ENCODE data around the gene FAM107B. TPM values are rescaled to one million over a fixed set of nuclear protein-coding genes. Genes with fewer than 3 reads are reported as not detected.
A peak's percentile ranks its signal among the peaks of the same experiment; 100 is the strongest.

FAM107B gene
- total and polyA plus RNA-seq, 2 of the 13 experiments (the other 11 are each of a cell fraction or from before 2014, with no cell fraction given): 15.7 to 24.8 TPM

DNA sequence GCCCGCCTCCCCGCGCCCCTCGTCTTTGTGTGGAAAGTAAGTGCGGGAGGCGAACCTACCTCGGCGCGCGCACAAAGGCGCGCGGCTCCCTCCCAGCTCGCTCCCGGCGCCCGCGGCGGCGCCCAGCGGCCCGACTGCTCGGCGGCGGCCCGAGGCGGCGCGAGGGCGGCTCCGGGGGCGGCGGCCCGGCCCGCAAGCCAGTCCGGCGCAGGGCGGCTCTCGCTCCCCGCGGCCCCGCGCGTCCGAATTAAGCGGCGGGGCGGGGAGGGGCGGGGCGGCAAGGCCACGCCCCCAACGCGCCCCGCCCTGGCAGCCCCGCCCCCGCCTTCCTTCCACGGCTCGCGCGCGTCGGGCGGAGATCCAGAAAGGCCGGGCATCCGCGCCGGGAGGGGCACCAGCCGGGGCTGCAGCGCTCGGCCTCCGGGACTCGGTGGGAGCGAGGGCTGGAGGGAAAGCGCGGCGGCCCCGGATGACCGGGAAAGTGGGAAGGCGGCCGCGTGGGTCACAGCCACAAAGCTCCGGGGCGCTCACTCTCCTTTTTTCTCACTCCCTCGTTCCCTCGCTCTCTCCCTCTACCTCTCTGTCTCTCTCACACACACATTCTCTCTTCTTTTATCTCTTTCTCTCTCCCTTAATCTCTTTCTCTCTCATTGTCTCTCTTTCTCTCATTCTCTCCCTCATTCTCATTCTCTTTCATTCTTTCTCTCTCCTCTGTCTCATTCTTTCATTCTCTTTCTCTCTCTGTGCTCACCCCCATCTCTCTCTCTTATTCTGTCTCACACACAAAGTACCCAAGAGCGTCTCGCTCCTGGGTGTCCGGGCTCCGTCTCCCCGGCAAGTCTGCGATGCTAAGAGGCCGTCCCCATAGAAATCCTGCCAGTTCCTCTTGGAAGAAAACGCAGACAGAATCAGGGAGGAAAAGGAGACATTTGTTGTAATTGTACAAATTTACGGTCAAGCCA lies 170.2 kb downstream of the FAM107B start (continued):
- TF ChIP-seq, protein P1, sequence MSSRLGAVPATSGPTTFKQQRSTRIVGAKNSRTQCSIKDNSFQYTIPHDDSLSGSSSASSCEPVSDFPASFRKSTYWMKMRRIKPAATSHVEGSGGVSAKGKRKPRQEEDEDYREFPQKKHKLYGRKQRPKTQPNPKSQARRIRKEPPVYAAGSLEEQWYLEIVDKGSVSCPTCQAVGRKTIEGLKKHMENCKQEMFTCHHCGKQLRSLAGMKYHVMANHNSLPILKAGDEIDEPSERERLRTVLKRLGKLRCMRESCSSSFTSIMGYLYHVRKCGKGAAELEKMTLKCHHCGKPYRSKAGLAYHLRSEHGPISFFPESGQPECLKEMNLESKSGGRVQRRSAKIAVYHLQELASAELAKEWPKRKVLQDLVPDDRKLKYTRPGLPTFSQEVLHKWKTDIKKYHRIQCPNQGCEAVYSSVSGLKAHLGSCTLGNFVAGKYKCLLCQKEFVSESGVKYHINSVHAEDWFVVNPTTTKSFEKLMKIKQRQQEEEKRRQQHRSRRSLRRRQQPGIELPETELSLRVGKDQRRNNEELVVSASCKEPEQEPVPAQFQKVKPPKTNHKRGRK (CRISPR knock-in tag; IDR thresholded peaks at IDR 0.05): peak; percentile 93
- TF ChIP-seq POLR2G (IDR thresholded peaks at IDR 0.05; ENCODE audit: low read depth, low read length): peak; percentile 59
- no peak for TF ChIP-seq FOXA1 (IDR thresholded peaks at IDR 0.05)
- TF ChIP-seq FOXA1 (CRISPR knock-in tag; IDR thresholded peaks at IDR 0.05): no peak
- 0 out of 2 replicates have a peak, but pooled peaks have one; percentile 8 for TF ChIP-seq ZFX (CRISPR knock-in tag; IDR thresholded peaks at IDR 0.05; ENCODE audit: low read depth)
- no peak for TF ChIP-seq GATAD1 (CRISPR knock-in tag; IDR thresholded peaks at IDR 0.05)
- 0 out of 2 replicates have a peak, but pooled peaks have one; percentile 8 for TF ChIP-seq SP5 (CRISPR knock-in tag; IDR thresholded peaks at IDR 0.05; ENCODE audit: borderline replicate concordance, low read depth)
- peak; percentile 39; the same call in 1 of the 2 replicates for TF ChIP-seq ZNF264 (CRISPR knock-in tag; IDR thresholded peaks at IDR 0.05)
- TF ChIP-seq, protein P2, sequence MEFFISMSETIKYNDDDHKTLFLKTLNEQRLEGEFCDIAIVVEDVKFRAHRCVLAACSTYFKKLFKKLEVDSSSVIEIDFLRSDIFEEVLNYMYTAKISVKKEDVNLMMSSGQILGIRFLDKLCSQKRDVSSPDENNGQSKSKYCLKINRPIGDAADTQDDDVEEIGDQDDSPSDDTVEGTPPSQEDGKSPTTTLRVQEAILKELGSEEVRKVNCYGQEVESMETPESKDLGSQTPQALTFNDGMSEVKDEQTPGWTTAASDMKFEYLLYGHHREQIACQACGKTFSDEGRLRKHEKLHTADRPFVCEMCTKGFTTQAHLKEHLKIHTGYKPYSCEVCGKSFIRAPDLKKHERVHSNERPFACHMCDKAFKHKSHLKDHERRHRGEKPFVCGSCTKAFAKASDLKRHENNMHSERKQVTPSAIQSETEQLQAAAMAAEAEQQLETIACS (CRISPR knock-in tag; IDR thresholded peaks at IDR 0.05): peak; percentile 8; the same call in 1 of the 2 replicates
- TF ChIP-seq RARA (CRISPR knock-in tag; IDR thresholded peaks at IDR 0.05): no peak
- TF ChIP-seq KLF13 (CRISPR knock-in tag; IDR thresholded peaks at IDR 0.05): no peak
- no peak for TF ChIP-seq ZNF282 (IDR thresholded peaks at IDR 0.05; ENCODE audit: partially characterized antibody)
- TF ChIP-seq TARDBP (CRISPR knock-in tag; IDR thresholded peaks at IDR 0.05): 0 out of 2 replicates have a peak, but pooled peaks have one; percentile 21
- TF ChIP-seq SIN3A (IDR thresholded peaks at IDR 0.05; ENCODE audit: borderline replicate concordance, low read depth, low read length): peak; percentile 50; the same call in 1 of the 2 replicates
- TF ChIP-seq MAZ (IDR thresholded peaks at IDR 0.05; ENCODE audit: borderline replicate concordance, low read depth, low read length): peak; percentile 32; the same call in 1 of the 2 replicates
- no peak for TF ChIP-seq MAZ (CRISPR knock-in tag; IDR thresholded peaks at IDR 0.05; ENCODE audit: low read depth)
- TF ChIP-seq, protein P3, sequence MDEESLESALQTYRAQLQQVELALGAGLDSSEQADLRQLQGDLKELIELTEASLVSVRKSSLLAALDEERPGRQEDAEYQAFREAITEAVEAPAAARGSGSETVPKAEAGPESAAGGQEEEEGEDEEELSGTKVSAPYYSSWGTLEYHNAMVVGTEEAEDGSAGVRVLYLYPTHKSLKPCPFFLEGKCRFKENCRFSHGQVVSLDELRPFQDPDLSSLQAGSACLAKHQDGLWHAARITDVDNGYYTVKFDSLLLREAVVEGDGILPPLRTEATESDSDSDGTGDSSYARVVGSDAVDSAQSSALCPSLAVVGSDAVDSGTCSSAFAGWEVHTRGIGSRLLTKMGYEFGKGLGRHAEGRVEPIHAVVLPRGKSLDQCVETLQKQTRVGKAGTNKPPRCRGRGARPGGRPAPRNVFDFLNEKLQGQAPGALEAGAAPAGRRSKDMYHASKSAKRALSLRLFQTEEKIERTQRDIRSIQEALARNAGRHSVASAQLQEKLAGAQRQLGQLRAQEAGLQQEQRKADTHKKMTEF (CRISPR knock-in tag; IDR thresholded peaks at IDR 0.05): peak; percentile 27; the same call in 1 of the 2 replicates
